Osteoblast (primary cell): ENCODE results near the gene PI4KB. TPM values are rescaled to one million over a fixed set of nuclear protein-coding genes. Genes with fewer than 3 reads are reported as not detected.

ENCODE experiments used
- DNase-seq: peaks from one replicate; pipeline ENCODE4 v3.0.0; 2011; ENCODE audit warnings: low spot score, mixed read lengths; ENCODE audit not compliant: insufficient read length; ENCODE audit errors: missing footprints
- H2AFZ ChIP-seq: 2 replicates; pipeline ENCODE4 v1.6.0; 2011; ENCODE audit warnings: mild to moderate bottlenecking, low read length
- H3K27ac ChIP-seq: 2 replicates; pipeline ENCODE4 v1.5.1; 2011; ENCODE audit warnings: mild to moderate bottlenecking, low read depth, low read length, moderate library complexity
- H3K27me3 ChIP-seq: 2 replicates; pipeline ENCODE4 v1.6.0; 2012; ENCODE audit warnings: mild to moderate bottlenecking, control low read depth, inconsistent platforms, low read length, moderate library complexity; ENCODE audit not compliant: insufficient read depth
- H3K36me3 ChIP-seq: 2 replicates; pipeline ENCODE4 v1.5.1; 2011; ENCODE audit warnings: mild to moderate bottlenecking, low read length, control low read depth, moderate library complexity; ENCODE audit not compliant: insufficient read depth
- H3K4me1 ChIP-seq: 2 replicates; pipeline ENCODE4 v1.5.1; 2011; ENCODE audit warnings: mild to moderate bottlenecking, low read length, control low read depth, moderate library complexity; ENCODE audit not compliant: insufficient read depth
- H3K4me2 ChIP-seq: 2 replicates; pipeline ENCODE4 v1.6.0; 2011; ENCODE audit warnings: mild to moderate bottlenecking, low read length; ENCODE audit not compliant: insufficient read depth
- H3K4me3 ChIP-seq: fragments of 200-600 bp; sonication (generic); 3 replicates; pipeline ENCODE4 v1.5.1; 2012; ENCODE audit warnings: mild to moderate bottlenecking, low read length, inconsistent platforms; ENCODE audit not compliant: insufficient read depth
- H3K79me2 ChIP-seq: 2 replicates; pipeline ENCODE4 v1.6.0; 2012; ENCODE audit warnings: mild to moderate bottlenecking, low read length, control low read depth, inconsistent platforms; ENCODE audit not compliant: insufficient read depth
- H3K9me3 ChIP-seq: 2 replicates; pipeline ENCODE4 v1.5.1; 2011; ENCODE audit warnings: low read depth, low read length, control low read depth
- H4K20me1 ChIP-seq: 2 replicates; pipeline ENCODE4 v1.6.0; 2012; ENCODE audit warnings: mild to moderate bottlenecking, low read length, control low read depth; ENCODE audit not compliant: insufficient read depth
- total RNA-seq: library from RNA; depleted of rRNA; stranded (reverse); fragments of >200 nt; gene quantifications from 2 replicates; pipeline ENCODE4 v1.2.3, GENCODE V29; 2012
- TF ChIP-seq, protein P1 (sequence below): IDR thresholded peaks from 2 replicates; pipeline ENCODE4 v1.5.1; 2011; ENCODE audit warnings: mild to moderate bottlenecking, low read depth, low read length, moderate library complexity; ENCODE audit errors: extremely low read depth

Gene PI4KB
- total RNA-seq, 1 donor = 43.8 TPM

DNA sequence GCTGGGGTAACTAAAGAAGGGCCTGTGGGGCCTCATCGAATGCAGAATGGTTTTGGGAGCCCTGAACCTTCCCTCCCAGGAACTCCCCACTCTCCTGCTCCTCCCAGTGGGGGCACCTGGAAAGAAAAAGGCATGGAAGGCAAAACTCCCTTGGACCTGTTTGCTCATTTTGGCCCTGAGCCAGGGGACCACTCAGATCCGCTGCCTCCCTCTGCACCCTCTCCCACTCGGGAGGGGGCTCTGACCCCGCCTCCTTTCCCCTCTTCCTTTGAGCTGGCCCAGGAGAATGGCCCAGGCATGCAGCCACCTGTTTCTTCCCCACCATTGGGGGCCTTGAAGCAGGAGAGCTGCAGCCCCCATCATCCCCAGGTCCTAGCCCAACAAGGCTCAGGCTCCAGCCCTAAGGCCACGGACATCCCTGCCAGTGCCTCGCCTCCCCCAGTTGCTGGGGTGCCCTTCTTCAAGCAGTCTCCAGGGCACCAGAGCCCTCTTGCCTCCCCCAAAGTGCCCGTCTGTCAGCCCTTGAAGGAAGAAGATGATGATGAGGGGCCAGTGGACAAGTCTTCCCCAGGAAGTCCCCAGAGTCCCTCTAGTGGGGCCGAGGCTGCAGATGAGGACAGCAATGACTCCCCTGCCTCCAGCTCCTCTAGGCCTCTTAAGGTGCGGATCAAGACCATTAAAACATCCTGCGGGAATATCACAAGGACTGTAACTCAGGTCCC lies 40.4 kb downstream of the PI4KB start:
- Histone ChIP-seq H4K20me1 (peaks cover 24% of the 10 kb centered on the region), H3K36me3 (peaks cover 54% of the 10 kb centered on the region), H3K79me2 (peaks cover 44% of the 10 kb centered on the region)

DNA sequence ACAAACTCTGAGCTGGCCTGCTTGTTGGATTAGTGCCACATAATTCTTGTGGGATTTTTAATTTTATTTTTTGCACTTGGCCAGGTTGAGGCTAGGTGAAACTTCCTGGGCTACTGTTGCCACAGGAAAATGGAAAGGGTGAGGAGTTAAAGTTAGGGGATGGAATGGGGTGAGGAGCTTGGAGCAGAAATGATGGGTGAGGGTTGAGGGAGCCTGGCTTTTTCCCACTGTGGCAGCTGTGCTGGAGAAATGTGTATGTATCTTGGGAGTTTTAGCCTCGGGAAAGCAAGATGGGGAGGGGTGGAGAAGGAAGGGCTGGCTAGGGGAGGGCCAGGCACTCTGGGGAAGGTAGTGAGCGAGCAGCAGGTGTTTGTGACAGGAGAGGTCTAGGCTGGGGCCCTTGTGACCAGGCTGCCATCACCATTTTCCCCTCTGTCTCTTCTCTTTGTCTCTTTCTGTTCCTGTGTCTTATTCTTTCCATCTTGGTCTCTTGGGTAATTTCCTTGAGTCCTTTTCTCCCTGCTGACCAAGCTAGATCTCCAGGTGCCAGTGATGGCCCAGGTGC lies 43.1 kb downstream of the PI4KB start:
- H3K79me2 ChIP-seq = peaks cover 44% of the 10 kb centered on the region
- no peaks in the 10 kb centered on the region for H3K27me3 ChIP-seq
- no peak overlapping the region for H3K27ac ChIP-seq
- H3K4me1 ChIP-seq = peaks cover 6% of the 10 kb centered on the region
- H3K4me2 ChIP-seq = peak overlapping the region; percentile 92
- H2AFZ ChIP-seq = no peak overlapping the region
- DNase-seq = peak; percentile 54
- H4K20me1 ChIP-seq = peaks cover 24% of the 10 kb centered on the region
- TF ChIP-seq, protein P1, sequence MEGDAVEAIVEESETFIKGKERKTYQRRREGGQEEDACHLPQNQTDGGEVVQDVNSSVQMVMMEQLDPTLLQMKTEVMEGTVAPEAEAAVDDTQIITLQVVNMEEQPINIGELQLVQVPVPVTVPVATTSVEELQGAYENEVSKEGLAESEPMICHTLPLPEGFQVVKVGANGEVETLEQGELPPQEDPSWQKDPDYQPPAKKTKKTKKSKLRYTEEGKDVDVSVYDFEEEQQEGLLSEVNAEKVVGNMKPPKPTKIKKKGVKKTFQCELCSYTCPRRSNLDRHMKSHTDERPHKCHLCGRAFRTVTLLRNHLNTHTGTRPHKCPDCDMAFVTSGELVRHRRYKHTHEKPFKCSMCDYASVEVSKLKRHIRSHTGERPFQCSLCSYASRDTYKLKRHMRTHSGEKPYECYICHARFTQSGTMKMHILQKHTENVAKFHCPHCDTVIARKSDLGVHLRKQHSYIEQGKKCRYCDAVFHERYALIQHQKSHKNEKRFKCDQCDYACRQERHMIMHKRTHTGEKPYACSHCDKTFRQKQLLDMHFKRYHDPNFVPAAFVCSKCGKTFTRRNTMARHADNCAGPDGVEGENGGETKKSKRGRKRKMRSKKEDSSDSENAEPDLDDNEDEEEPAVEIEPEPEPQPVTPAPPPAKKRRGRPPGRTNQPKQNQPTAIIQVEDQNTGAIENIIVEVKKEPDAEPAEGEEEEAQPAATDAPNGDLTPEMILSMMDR = no peak
- H3K36me3 ChIP-seq = peaks cover 37% of the 10 kb centered on the region
- no peaks in the 10 kb centered on the region for H3K9me3 ChIP-seq
- peak overlapping the region; percentile 83 for H3K4me3 ChIP-seq

More for the DNA sequence above, 40.4 kb downstream of the PI4KB start:
- Histone ChIP-seq H3K27ac (no peak overlapping the region), H3K4me2 (no peak overlapping the region), H3K4me3 (no peak overlapping the region), H2AFZ (no peak overlapping the region), H3K9me3 (no peaks in the 10 kb centered on the region), H3K4me1 (peaks cover 4% of the 10 kb centered on the region), H3K27me3 (no peaks in the 10 kb centered on the region)
- TF ChIP-seq, protein P1 = no peak
- peak; percentile 76 for DNase-seq

DNA sequence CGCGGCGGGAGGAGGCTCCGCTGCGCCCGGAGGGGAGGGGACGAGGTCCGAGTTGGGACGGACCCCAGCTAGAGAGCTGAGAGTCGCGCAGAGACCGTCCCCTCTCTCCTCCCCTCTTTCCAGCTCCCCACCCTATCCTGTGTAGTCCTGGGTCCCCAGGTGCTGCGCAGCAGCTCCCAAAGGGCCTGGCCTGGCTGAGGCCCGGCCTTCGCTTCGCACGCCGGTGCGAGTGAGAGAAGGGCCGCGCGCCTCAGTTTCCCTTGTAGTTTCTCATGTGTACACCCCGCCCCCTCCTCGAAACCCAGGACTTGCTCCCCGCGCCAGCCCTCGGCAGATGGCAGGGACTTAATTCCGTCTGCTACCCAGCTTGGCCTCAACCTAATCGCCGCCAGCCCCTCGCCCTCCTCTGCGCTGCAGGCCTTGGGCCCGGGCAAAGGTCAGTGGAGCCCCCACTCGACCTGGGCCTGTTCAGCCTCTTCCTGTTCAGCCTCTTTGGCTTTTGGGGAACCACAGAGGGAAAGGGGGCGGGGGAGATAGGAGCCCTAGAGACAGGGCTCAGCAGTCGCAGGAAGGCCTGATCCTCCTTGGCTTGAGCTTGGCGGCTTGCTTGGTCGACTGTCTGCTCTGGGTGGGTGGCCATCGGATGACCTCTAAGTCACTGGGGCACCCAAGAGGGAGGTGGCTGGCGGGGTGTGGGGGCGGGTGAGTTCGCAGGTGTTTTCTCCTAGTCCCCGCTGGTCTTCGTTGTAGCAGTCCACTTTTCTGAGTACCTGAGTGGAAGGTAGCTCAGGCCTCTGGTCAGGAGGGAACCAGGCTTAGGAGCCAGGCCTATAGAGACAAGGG lies 44.1 kb downstream of the PI4KB start:
- Histone ChIP-seq H3K27ac (peak overlapping the region; percentile 99), H2AFZ (peak overlapping the region; percentile 57), H3K9me3 (no peaks in the 10 kb centered on the region), H3K79me2 (peaks cover 42% of the 10 kb centered on the region), H3K36me3 (peaks cover 27% of the 10 kb centered on the region), H3K4me2 (peak overlapping the region; percentile 92), H3K27me3 (no peaks in the 10 kb centered on the region), H4K20me1 (peaks cover 24% of the 10 kb centered on the region), H3K4me1 (peaks cover 6% of the 10 kb centered on the region), H3K4me3 (peak overlapping the region; percentile 83)
- DNase-seq = peak; percentile 83
- TF ChIP-seq, protein P1 = no peak
